Suprapubic skin (tissue), 3 donors: ENCODE data around the gene COL18A1.

Experiments used
- EP300 ChIP-seq: sonication (generic); formaldehyde crosslinking; IDR thresholded peaks from one replicate; pipeline ENCODE4 v1.6.1; 2017; ENCODE audit warnings: antibody characterized with exemption
- POLR2A ChIP-seq, 2 donors: fragments of 450-650 bp; IDR thresholded peaks; one replicate each; pipeline ENCODE4 v1.6.1; 2017; ENCODE audit warnings: antibody characterized with exemption in 2 of 2, mild to moderate bottlenecking in 2 of 2, moderate library complexity in 2 of 2
- TF ChIP-seq, protein P1 (sequence below), 2 donors: fragments of 200-600 bp in 1 of 2; fragments of 450-650 bp in 1 of 2; sonication (generic) in 1 of 2; IDR thresholded peaks; one replicate each; pipeline ENCODE4 v1.5.1; 2016 to 2019; ENCODE audit warnings: antibody characterized with exemption in 2 of 2, mild to moderate bottlenecking in 1 of 2, moderate library complexity in 1 of 2

DNA sequence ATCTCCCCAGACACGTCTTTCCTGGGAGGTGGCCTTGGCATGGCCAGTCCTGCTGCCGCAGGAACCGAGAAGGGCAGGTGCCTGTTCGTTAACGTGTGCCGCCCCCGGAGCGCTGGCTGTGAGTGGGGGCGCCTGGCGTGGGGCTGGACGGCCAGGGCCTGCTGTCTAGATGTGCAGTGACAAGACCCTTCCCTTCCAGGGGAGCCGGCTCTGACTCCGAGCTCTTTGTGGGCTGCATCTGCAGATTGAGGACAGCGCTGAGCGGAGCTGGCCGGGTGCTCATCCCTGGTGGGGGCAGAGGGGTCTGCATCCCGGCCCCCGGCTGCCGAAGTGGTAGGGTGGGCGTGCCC lies 13.0 kb downstream of the COL18A1 start:
- TF ChIP-seq POLR2A (IDR thresholded peaks at IDR 0.05): no peak
- TF ChIP-seq, protein P1, sequence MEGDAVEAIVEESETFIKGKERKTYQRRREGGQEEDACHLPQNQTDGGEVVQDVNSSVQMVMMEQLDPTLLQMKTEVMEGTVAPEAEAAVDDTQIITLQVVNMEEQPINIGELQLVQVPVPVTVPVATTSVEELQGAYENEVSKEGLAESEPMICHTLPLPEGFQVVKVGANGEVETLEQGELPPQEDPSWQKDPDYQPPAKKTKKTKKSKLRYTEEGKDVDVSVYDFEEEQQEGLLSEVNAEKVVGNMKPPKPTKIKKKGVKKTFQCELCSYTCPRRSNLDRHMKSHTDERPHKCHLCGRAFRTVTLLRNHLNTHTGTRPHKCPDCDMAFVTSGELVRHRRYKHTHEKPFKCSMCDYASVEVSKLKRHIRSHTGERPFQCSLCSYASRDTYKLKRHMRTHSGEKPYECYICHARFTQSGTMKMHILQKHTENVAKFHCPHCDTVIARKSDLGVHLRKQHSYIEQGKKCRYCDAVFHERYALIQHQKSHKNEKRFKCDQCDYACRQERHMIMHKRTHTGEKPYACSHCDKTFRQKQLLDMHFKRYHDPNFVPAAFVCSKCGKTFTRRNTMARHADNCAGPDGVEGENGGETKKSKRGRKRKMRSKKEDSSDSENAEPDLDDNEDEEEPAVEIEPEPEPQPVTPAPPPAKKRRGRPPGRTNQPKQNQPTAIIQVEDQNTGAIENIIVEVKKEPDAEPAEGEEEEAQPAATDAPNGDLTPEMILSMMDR (IDR thresholded peaks at IDR 0.05): no peak
- TF ChIP-seq EP300: no peak
